Left renal cortex interstitium (tissue), 4 donors: ENCODE measurements around the gene PRRX2. TPM values are rescaled to one million over a fixed set of nuclear protein-coding genes. Genes with fewer than 3 reads are reported as not detected.

Experiments
- DNase-seq, 4 donors: peaks; one replicate each; pipeline ENCODE4 v3.0.0-alpha.2; 2013; ENCODE audit warnings: low read depth in 4 of 4, low spot score in 2 of 4, missing footprints in 1 of 4
- polyA plus RNA-seq, 4 donors: library from polyadenylated mRNA; unstranded; fragments of 120-200 nt; gene quantifications; one replicate each; pipeline ENCODE4 v1.2.1, GENCODE V29; 2013; ENCODE audit not compliant: insufficient read length in 4 of 4

The PRRX2 gene
- polyA plus RNA-seq, 4 donors, result 0.83 to 1.5 (median 1.2) TPM

GRCh38 chr9:129673602-129674001 is 8.2 kb downstream of the PRRX2 start:
- no peak for DNase-seq

GRCh38 chr9:129674229-129674628 is 8.8 kb downstream of the PRRX2 start:
- no peak for DNase-seq

GRCh38 chr9:129675620-129676019 is 10.2 kb downstream of the PRRX2 start:
- no peak for DNase-seq

- DNase-seq, result no peak
Measured at GRCh38 chr9:129676287-129676686, 10.8 kb downstream of the PRRX2 start.

GRCh38 chr9:129676975-129677374 is 11.5 kb downstream of the PRRX2 start:
- no peak for DNase-seq

GRCh38 chr9:129677456-129677855 is 12.0 kb downstream of the PRRX2 start:
- no peak for DNase-seq

GRCh38 chr9:129678844-129679243 is 13.4 kb downstream of the PRRX2 start:
- no peak for DNase-seq

GRCh38 chr9:129679537-129679936 is 14.1 kb downstream of the PRRX2 start:
- no peak for DNase-seq

- DNase-seq, result no peak
Measured at GRCh38 chr9:129681924-129682323, 16.5 kb downstream of the PRRX2 start.

GRCh38 chr9:129682381-129682780 is 16.9 kb downstream of the PRRX2 start:
- no peak for DNase-seq

GRCh38 chr9:129685220-129685932 is 19.9 kb downstream of the PRRX2 start:
- no peak for DNase-seq

- no peak for DNase-seq
Measured at GRCh38 chr9:129685933-129686259, 20.4 kb downstream of the PRRX2 start.

- DNase-seq, result no peak
Measured at GRCh38 chr9:129686736-129687135, 21.3 kb downstream of the PRRX2 start.

- DNase-seq, result no peak
Measured at GRCh38 chr9:129687391-129687790, 21.9 kb downstream of the PRRX2 start.

- no peak for DNase-seq
Measured at GRCh38 chr9:129688285-129689043, 23.0 kb downstream of the PRRX2 start.

- DNase-seq, result no peak
Measured at GRCh38 chr9:129692534-129692933, 27.1 kb downstream of the PRRX2 start.

GRCh38 chr9:129693741-129694140 is 28.3 kb downstream of the PRRX2 start:
- DNase-seq, result no peak

- DNase-seq, result no peak
Measured at GRCh38 chr9:129694243-129694646, 28.8 kb downstream of the PRRX2 start.

GRCh38 chr9:129695870-129696269 is 30.4 kb downstream of the PRRX2 start:
- no peak for DNase-seq

GRCh38 chr9:129696944-129697655 is 31.7 kb downstream of the PRRX2 start:
- no peak for DNase-seq

- no peak for DNase-seq
Measured at GRCh38 chr9:129697656-129698253, 32.3 kb downstream of the PRRX2 start.
